ENCODE measurements around the gene ATF4.

Gene ATF4

GRCh38 chr22:39520226-39521105, at the start of gene ATF4 (continued):
- TF ChIP-seq ZFHX2 (tag by site-specific recombination; conservative IDR thresholded peaks at IDR 0.05) (peak; percentile 96), ZNF138 (tag by site-specific recombination; IDR thresholded peaks at IDR 0.05; ENCODE audit: borderline replicate concordance) (peak; percentile 71), ZNF704 (tag by site-specific recombination; IDR thresholded peaks at IDR 0.05) (0 out of 2 replicates have a peak, but pooled peaks have one; percentile 7), HOXC10 (CRISPR knock-in tag; IDR thresholded peaks at IDR 0.05) (0 out of 2 replicates have a peak, but pooled peaks have one; percentile 83), ZBTB10 (tag by site-specific recombination; IDR thresholded peaks at IDR 0.05) (peak; percentile 79; the same call in 1 of the 2 replicates), ZNF398 (tag by site-specific recombination; IDR thresholded peaks at IDR 0.05) (0 out of 2 replicates have a peak, but pooled peaks have one; percentile 20), HIC1 (tag by site-specific recombination; IDR thresholded peaks at IDR 0.05) (no peak; the same call in 1 of the 2 replicates), ZNF600 (tag by site-specific recombination; IDR thresholded peaks at IDR 0.05) (no peak), ZNF776 (tag by site-specific recombination; IDR thresholded peaks at IDR 0.05; ENCODE audit: borderline replicate concordance) (no peak), ZNF341 (tag by site-specific recombination; IDR thresholded peaks at IDR 0.05; ENCODE audit: low read depth) (no peak; the same call in 1 of the 2 replicates), ZNF302 (tag by site-specific recombination; IDR thresholded peaks at IDR 0.05; ENCODE audit: low read depth) (no peak), KLF10 (tag by site-specific recombination; IDR thresholded peaks at IDR 0.05) (peak; percentile 75), ZNF211 (tag by site-specific recombination; IDR thresholded peaks at IDR 0.05; ENCODE audit: low read depth) (no peak), HOXD13 (CRISPR knock-in tag; IDR thresholded peaks at IDR 0.05; ENCODE audit: borderline replicate concordance) (peak; percentile 36; the same call in 1 of the 2 replicates), ZNF16 (tag by site-specific recombination; IDR thresholded peaks at IDR 0.05; ENCODE audit: low read depth) (no peak), SETDB1 (IDR thresholded peaks at IDR 0.05; ENCODE audit: insufficient read length, low read length) (no peak), ZNF248 (tag by site-specific recombination; IDR thresholded peaks at IDR 0.05) (no peak), ZNF121 (tag by site-specific recombination; IDR thresholded peaks at IDR 0.05) (peak; percentile 60; the same call in 1 of the 2 replicates), ZNF792 (tag by site-specific recombination; IDR thresholded peaks at IDR 0.05) (no peak), ZBTB6 (tag by site-specific recombination; IDR thresholded peaks at IDR 0.05) (no peak), ZNF391 (tag by site-specific recombination; IDR thresholded peaks at IDR 0.05; ENCODE audit: borderline replicate concordance, low read depth) (peak; percentile 83; the same call in 1 of the 2 replicates), GLI2 (tag by site-specific recombination; IDR thresholded peaks at IDR 0.05; ENCODE audit: borderline replicate concordance, low read depth) (no peak), ZNF2 (tag by site-specific recombination; IDR thresholded peaks at IDR 0.05) (peak; percentile 90), ZNF658 (tag by site-specific recombination; IDR thresholded peaks at IDR 0.05) (0 out of 2 replicates have a peak, but pooled peaks have one; percentile 13), PRDM6 (tag by site-specific recombination; IDR thresholded peaks at IDR 0.05) (no peak; the same call in 1 of the 2 replicates), HOXA7 (CRISPR knock-in tag; IDR thresholded peaks at IDR 0.05; ENCODE audit: borderline replicate concordance) (no peak), OSR2 (tag by site-specific recombination; IDR thresholded peaks at IDR 0.05) (0 out of 2 replicates have a peak, but pooled peaks have one; percentile 30), YY2 (tag by site-specific recombination; IDR thresholded peaks at IDR 0.05) (peak; percentile 95)
